Measurements from ENCODE around the gene OR2T12. TPM values are rescaled to one million over a fixed set of nuclear protein-coding genes. Genes with fewer than 3 reads are reported as not detected.
"Not testable (repeated sequence)": the region's sequence is repeated elsewhere in the genome, so short reads cannot be mapped to it uniquely, and the experiment has no call there.

The OR2T12 gene
- total and polyA plus RNA-seq, 7 donors = not detected

GRCh38 chr1:248268178-248268577 lies 35.0 kb downstream of the OR2T12 start:
- Histone ChIP-seq H3K4me1 (no peaks in the 10 kb centered on the region), H3K27me3 (no peaks in the 10 kb centered on the region), H3K27ac (no peak overlapping the region), H3K36me3 (no peaks in the 10 kb centered on the region), H3K9me3 (no peaks in the 10 kb centered on the region), H3K4me3 (no peak overlapping the region)
- TF ChIP-seq POLR2A (IDR thresholded peaks at IDR 0.05) (no peak), CTCF (IDR thresholded peaks at IDR 0.05) (no peak), POLR2AphosphoS5 (IDR thresholded peaks at IDR 0.05) (no peak), EP300 (IDR thresholded peaks at IDR 0.05) (no peak)
- no peak for DNase-seq
- 65 to 71% methylated on average over 4 of the region's 4 CpGs for WGBS, 2 donors
- intact Hi-C loops (cut with DNase I) = no loop called here

GRCh38 chr1:248259309-248259708 lies 43.9 kb downstream of the OR2T12 start:
- intact Hi-C loops (cut with DNase I); H3K9me3 ChIP-seq; H3K4me3 ChIP-seq; H3K27me3 ChIP-seq; DNase-seq; H3K4me1 ChIP-seq; H3K36me3 ChIP-seq; H3K27ac ChIP-seq: not testable (repeated sequence)
- WGBS, 2 donors = 81 to 93% methylated on average over 1 of the region's 1 CpG

- H3K27ac ChIP-seq = no peak overlapping the region
- peak in 1 of 4 experiments; percentile 41 for TF ChIP-seq CTCF (IDR thresholded peaks at IDR 0.05)
- TF ChIP-seq POLR2AphosphoS5 (IDR thresholded peaks at IDR 0.05) = no peak
- H3K4me3 ChIP-seq = no peak overlapping the region
- no peak for DNase-seq
- H3K36me3 ChIP-seq = no peaks in the 10 kb centered on the region
- intact Hi-C loops (cut with DNase I) = no loop called here
- 14 to 40% methylated on average over 14 of the region's 14 CpGs for WGBS, 2 donors
- no peaks in the 10 kb centered on the region for H3K27me3 ChIP-seq
- no peaks in the 10 kb centered on the region for H3K9me3 ChIP-seq
- no peaks in the 10 kb centered on the region for H3K4me1 ChIP-seq
These were observed 60.0 kb downstream of the OR2T12 start for GRCh38 chr1:248243204-248243603.

Other genes with a start within 250 kb of the OR2T12 start
- gene OR2L13, start 208.2 kb downstream of the OR2T12 start, total RNA-seq = not detected
- under 1 TPM in 1 of 3 donors, not detected in 2; 0.15 TPM for gene OR2L13, start 208.2 kb downstream of the OR2T12 start, polyA plus RNA-seq
- gene OR2M5, start 158.3 kb downstream of the OR2T12 start, total RNA-seq = not detected
- gene OR2M5, start 158.3 kb downstream of the OR2T12 start, polyA plus RNA-seq = not detected
- gene OR2M2, start 128.6 kb downstream of the OR2T12 start, total RNA-seq = under 1 TPM in 1 of 4 donors, not detected in 3; 0.36 TPM
- not detected for gene OR2M2, start 128.6 kb downstream of the OR2T12 start, polyA plus RNA-seq
- gene OR2M3, start 106.2 kb downstream of the OR2T12 start, total RNA-seq = not detected
- gene OR2M3, start 106.2 kb downstream of the OR2T12 start, polyA plus RNA-seq = not detected
- gene OR2M4, start 72.0 kb downstream of the OR2T12 start, total RNA-seq = not detected
- gene OR2M4, start 72.0 kb downstream of the OR2T12 start, polyA plus RNA-seq = not detected
- not detected for gene OR2T33, start 25.4 kb downstream of the OR2T12 start, total RNA-seq
- gene OR2T33, start 25.4 kb downstream of the OR2T12 start, polyA plus RNA-seq = not detected
- gene OR2M7, start 21.1 kb upstream of the OR2T12 start, total RNA-seq = not detected
- gene OR2M7, start 21.1 kb upstream of the OR2T12 start, polyA plus RNA-seq = not detected
- gene OR14C36, start 45.4 kb upstream of the OR2T12 start, total RNA-seq = not detected
- gene OR14C36, start 45.4 kb upstream of the OR2T12 start, polyA plus RNA-seq = not detected
- gene OR2T4, start 58.2 kb upstream of the OR2T12 start, total RNA-seq = not detected
- not detected for gene OR2T4, start 58.2 kb upstream of the OR2T12 start, polyA plus RNA-seq
- gene OR2T6, start 72.3 kb upstream of the OR2T12 start, total RNA-seq = not detected
- not detected for gene OR2T6, start 72.3 kb upstream of the OR2T12 start, polyA plus RNA-seq
- not detected for gene OR2T1, start 99.6 kb upstream of the OR2T12 start, total RNA-seq
- gene OR2T1, start 99.6 kb upstream of the OR2T12 start, polyA plus RNA-seq = not detected
- not detected for gene OR2T2, start 142.2 kb upstream of the OR2T12 start, total RNA-seq
- not detected for gene OR2T2, start 142.2 kb upstream of the OR2T12 start, polyA plus RNA-seq
- gene OR2T3, start 169.9 kb upstream of the OR2T12 start, total RNA-seq = not detected
- gene OR2T3, start 169.9 kb upstream of the OR2T12 start, polyA plus RNA-seq = not detected
- gene OR2T5, start 185.2 kb upstream of the OR2T12 start, total RNA-seq = not detected
- not detected for gene OR2T5, start 185.2 kb upstream of the OR2T12 start, polyA plus RNA-seq
- not detected for gene OR2G6, start 204.6 kb upstream of the OR2T12 start, total RNA-seq
- not detected for gene OR2G6, start 204.6 kb upstream of the OR2T12 start, polyA plus RNA-seq

Measured in sigmoid colon (tissue), 7 donors.